Astrocyte of the cerebellum (primary cell): Measurements from ENCODE around the gene SRGAP3.
A peak's percentile ranks its signal among the peaks of the same experiment; 100 is the strongest.

Source experiments
- DNase-seq: peaks from one replicate; pipeline ENCODE4 v3.0.0-alpha.2; 2011; ENCODE audit warnings: low read depth
- H3K4me3 ChIP-seq: 2 replicates; pipeline ENCODE4 v1.5.1; 2011; ENCODE audit warnings: mild to moderate bottlenecking, low read depth, low read length, moderate library complexity
- CTCF ChIP-seq: IDR thresholded peaks from 2 replicates; pipeline ENCODE4 v1.5.1; 2012; ENCODE audit warnings: low read length, low read depth, moderate library complexity, mild to moderate bottlenecking; ENCODE audit errors: missing control alignments
- in situ Hi-C: cut with HindIII; loops from 2 replicates; pipeline ENCODE4 v1.10.0; 2017; ENCODE audit warnings: low sequenced_read_pairs

SRGAP3 gene

GRCh38 chr3:8996681-8997121 is 252.7 kb downstream of the SRGAP3 start:
- in situ Hi-C loops, result loop anchor here (5.0 to 10.0 kb wide), 2 partner anchors 86 to 218 kb away; no protein-coding TSS in a partner anchor
- TF ChIP-seq CTCF, result peak; percentile 48
- H3K4me3 ChIP-seq, result no peak overlapping the region

GRCh38 chr3:8996216-8996615 is 253.2 kb downstream of the SRGAP3 start:
- in situ Hi-C loops, result loop anchor here (5.0 to 10.0 kb wide), 2 partner anchors 86 to 219 kb away; no protein-coding TSS in a partner anchor
- no peak for TF ChIP-seq CTCF
- DNase-seq, result no peak
- no peak overlapping the region for H3K4me3 ChIP-seq

More at GRCh38 chr3:8996681-8997121, 252.7 kb downstream of the SRGAP3 start:
- DNase-seq, result peak; percentile 9

- no peak for DNase-seq
- no peak for TF ChIP-seq CTCF
- no peak overlapping the region for H3K4me3 ChIP-seq
- in situ Hi-C loops, result loop anchor here (10.0 kb wide), 1 partner anchor 221 kb away; no protein-coding TSS in a partner anchor
Measured at GRCh38 chr3:8994226-8994625, 255.2 kb downstream of the SRGAP3 start.

GRCh38 chr3:8993331-8993730 is 256.1 kb downstream of the SRGAP3 start:
- DNase-seq, result no peak
- no peak for TF ChIP-seq CTCF
- in situ Hi-C loops, result loop anchor here (10.0 kb wide), 1 partner anchor 221 kb away; no protein-coding TSS in a partner anchor
- H3K4me3 ChIP-seq, result no peak overlapping the region

- no peak overlapping the region for H3K4me3 ChIP-seq
- TF ChIP-seq CTCF, result no peak
- DNase-seq, result no peak
- in situ Hi-C loops, result loop anchor here (10.0 kb wide), 1 partner anchor 222 kb away; no protein-coding TSS in a partner anchor
Measured at GRCh38 chr3:8992854-8993253, 256.6 kb downstream of the SRGAP3 start.

GRCh38 chr3:8992199-8992598 is 257.2 kb downstream of the SRGAP3 start:
- TF ChIP-seq CTCF, result no peak
- in situ Hi-C loops, result loop anchor here (10.0 kb wide), 1 partner anchor 223 kb away; no protein-coding TSS in a partner anchor
- no peak overlapping the region for H3K4me3 ChIP-seq
- no peak for DNase-seq
